ENCODE measurements around the gene RALBP1. TPM values are rescaled to one million over a fixed set of nuclear protein-coding genes. Genes with fewer than 3 reads are reported as not detected.
A peak's percentile ranks its signal among the peaks of the same experiment; 100 is the strongest.

The RALBP1 gene
- total and polyA plus RNA-seq, 4 donors = 31.3 to 55.3 (median 53.8) TPM

GRCh38 chr18:9530226-9531009 lies 55.1 kb downstream of the RALBP1 start:
- ATAC-seq (ENCODE audit: low FRiP score) = no peak
- WGBS, 2 donors = 96% methylated on average over 6 of the region's 6 CpGs
- H3K4me1 ChIP-seq (ENCODE audit: control insufficient read depth in 1 of 2, insufficient read depth in 2 of 2, low read length in 2 of 2) = no peaks in the 10 kb centered on the region

DNA sequence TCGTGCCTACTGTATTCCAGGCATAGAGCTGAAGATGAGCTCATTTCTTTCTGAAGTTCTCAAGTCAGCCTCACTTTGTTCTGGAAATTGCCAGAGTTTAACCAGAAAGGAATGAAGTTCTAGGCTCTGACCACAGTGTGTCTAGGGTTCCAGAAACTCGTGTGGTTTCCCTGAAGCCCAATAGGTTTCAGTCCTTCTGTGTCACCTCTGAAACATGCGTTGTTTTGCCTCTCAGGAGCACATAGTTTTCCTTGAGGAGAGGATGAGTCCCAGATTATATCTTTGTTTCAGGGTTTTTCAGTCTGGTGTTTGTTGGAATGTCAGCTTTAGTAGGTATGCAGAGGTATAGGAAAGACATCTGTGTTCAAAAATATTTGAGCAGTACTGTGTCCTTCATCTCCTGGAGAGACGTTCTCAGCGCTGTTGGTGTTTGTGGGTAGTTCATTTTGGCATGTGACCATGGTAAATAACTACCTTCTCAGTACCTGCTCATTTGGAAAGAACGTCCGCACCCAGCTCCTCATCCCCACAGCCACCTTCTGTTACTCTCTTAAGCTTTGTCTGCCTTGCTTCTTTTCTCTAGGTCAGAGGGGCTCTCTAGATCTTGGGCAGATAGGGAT lies 56.6 kb downstream of the RALBP1 start:
- peak overlapping the region in 1 of 2 donors; percentile 14 for H3K27ac ChIP-seq (ENCODE audit: low read depth in 1 of 2, low read length in 2 of 2)
- H3K9me3 ChIP-seq (ENCODE audit: control insufficient read depth, low read length) = no peaks in the 10 kb centered on the region
- WGBS, 2 donors = 93% methylated on average over 7 of the region's 7 CpGs
- intact Hi-C loops (cut with DNase I) = no loop called here
- DNase-seq = no peak
- H3K4me1 ChIP-seq (ENCODE audit: control insufficient read depth in 1 of 2, insufficient read depth in 2 of 2, low read length in 2 of 2) = no peaks in the 10 kb centered on the region
- no peak overlapping the region for H3K4me3 ChIP-seq (ENCODE audit: low read length in 2 of 2)
- no peaks in the 10 kb centered on the region for H3K27me3 ChIP-seq (ENCODE audit: control insufficient read depth in 1 of 2, insufficient read depth in 2 of 2, low read length in 1 of 2)
- H3K36me3 ChIP-seq (ENCODE audit: control insufficient read depth in 1 of 2, insufficient read depth in 2 of 2, low read length in 1 of 2) = peaks cover 0 to 7% of the 10 kb centered on the region in 2 donors
- ATAC-seq (ENCODE audit: low FRiP score) = no peak

More at GRCh38 chr18:9530226-9531009, 55.1 kb downstream of the RALBP1 start:
- intact Hi-C loops (cut with DNase I) = no loop called here
- peaks cover 0 to 7% of the 10 kb centered on the region in 2 donors for H3K36me3 ChIP-seq (ENCODE audit: control insufficient read depth in 1 of 2, insufficient read depth in 2 of 2, low read length in 1 of 2)
- H3K27ac ChIP-seq (ENCODE audit: low read depth in 1 of 2, low read length in 2 of 2) = no peak overlapping the region
- no peak overlapping the region for H3K4me3 ChIP-seq (ENCODE audit: low read length in 2 of 2)
- H3K27me3 ChIP-seq (ENCODE audit: control insufficient read depth in 1 of 2, insufficient read depth in 2 of 2, low read length in 1 of 2) = no peaks in the 10 kb centered on the region
- no peak for DNase-seq
- no peaks in the 10 kb centered on the region for H3K9me3 ChIP-seq (ENCODE audit: control insufficient read depth, low read length)

- Histone ChIP-seq H3K27ac (ENCODE audit: low read depth in 1 of 2, low read length in 2 of 2) (peak overlapping the region in 1 of 2 donors; percentile 87), H3K36me3 (ENCODE audit: control insufficient read depth in 1 of 2, insufficient read depth in 2 of 2, low read length in 1 of 2) (peaks cover 0 to 7% of the 10 kb centered on the region in 2 donors), H3K4me1 (ENCODE audit: control insufficient read depth in 1 of 2, insufficient read depth in 2 of 2, low read length in 2 of 2) (no peaks in the 10 kb centered on the region), H3K27me3 (ENCODE audit: control insufficient read depth in 1 of 2, insufficient read depth in 2 of 2, low read length in 1 of 2) (no peaks in the 10 kb centered on the region), H3K4me3 (ENCODE audit: low read length in 2 of 2) (no peak overlapping the region), H3K9me3 (ENCODE audit: control insufficient read depth, low read length) (no peaks in the 10 kb centered on the region)
- intact Hi-C loops (cut with DNase I) = no loop called here
- DNase-seq (no peak), ATAC-seq (ENCODE audit: low FRiP score) (no peak)
- WGBS, 2 donors = 82 to 85% methylated on average over 11 of the region's 11 CpGs
Measured at GRCh38 chr18:9534844-9535243, 59.5 kb downstream of the RALBP1 start.

DNA sequence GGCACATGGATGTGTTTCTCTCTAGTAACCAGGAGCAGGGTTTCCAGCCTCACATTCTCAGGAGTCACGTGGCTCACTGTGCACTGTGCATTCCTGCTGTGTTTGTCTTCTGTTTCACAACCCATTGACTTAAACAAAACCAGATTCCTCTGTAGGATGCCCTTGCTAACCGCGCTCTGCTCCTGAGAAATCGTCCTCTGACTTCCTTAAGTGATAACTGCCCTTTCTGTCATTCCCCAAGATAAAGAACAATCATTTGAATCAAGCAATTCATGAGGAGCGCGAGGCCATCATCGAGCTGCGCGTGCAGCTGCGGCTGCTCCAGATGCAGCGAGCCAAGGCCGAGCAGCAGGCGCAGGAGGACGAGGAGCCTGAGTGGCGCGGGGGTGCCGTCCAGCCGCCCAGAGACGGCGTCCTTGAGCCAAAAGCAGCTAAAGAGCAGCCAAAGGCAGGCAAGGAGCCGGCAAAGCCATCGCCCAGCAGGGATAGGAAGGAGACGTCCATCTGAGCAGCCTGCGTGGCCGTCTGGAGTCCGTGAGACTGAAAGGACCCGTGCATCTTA lies 60.2 kb downstream of the RALBP1 start:
- intact Hi-C loops (cut with DNase I) = no loop called here
- DNase-seq (peak; percentile 74 to 85), ATAC-seq (ENCODE audit: low FRiP score) (peak; percentile 82)
- no peak overlapping the region for H3K4me3 ChIP-seq (ENCODE audit: low read length in 2 of 2)
- no peaks in the 10 kb centered on the region for H3K27me3 ChIP-seq (ENCODE audit: control insufficient read depth in 1 of 2, insufficient read depth in 2 of 2, low read length in 1 of 2)
- H3K4me1 ChIP-seq (ENCODE audit: control insufficient read depth in 1 of 2, insufficient read depth in 2 of 2, low read length in 2 of 2) = no peaks in the 10 kb centered on the region
- peak overlapping the region; percentile 0 to 65 for H3K27ac ChIP-seq (ENCODE audit: low read depth in 1 of 2, low read length in 2 of 2)
- peaks cover 0 to 7% of the 10 kb centered on the region in 2 donors for H3K36me3 ChIP-seq (ENCODE audit: control insufficient read depth in 1 of 2, insufficient read depth in 2 of 2, low read length in 1 of 2)
- H3K9me3 ChIP-seq (ENCODE audit: control insufficient read depth, low read length) = no peaks in the 10 kb centered on the region
- 7 to 10% methylated on average over 27 of the region's 27 CpGs for WGBS, 2 donors

GRCh38 chr18:9536354-9537152 lies 61.2 kb downstream of the RALBP1 start:
- ATAC-seq (ENCODE audit: low FRiP score) (no peak), DNase-seq (no peak)
- H3K9me3 ChIP-seq (ENCODE audit: control insufficient read depth, low read length) = no peaks in the 10 kb centered on the region
- H3K4me3 ChIP-seq (ENCODE audit: low read length in 2 of 2) = no peak overlapping the region
- H3K36me3 ChIP-seq (ENCODE audit: control insufficient read depth in 1 of 2, insufficient read depth in 2 of 2, low read length in 1 of 2) = peaks cover 0 to 7% of the 10 kb centered on the region in 2 donors
- intact Hi-C loops (cut with DNase I) = no loop called here
- H3K27me3 ChIP-seq (ENCODE audit: control insufficient read depth in 1 of 2, insufficient read depth in 2 of 2, low read length in 1 of 2) = no peaks in the 10 kb centered on the region
- WGBS, 2 donors = 94 to 95% methylated on average over 19 of the region's 24 CpGs
- H3K4me1 ChIP-seq (ENCODE audit: control insufficient read depth in 1 of 2, insufficient read depth in 2 of 2, low read length in 2 of 2) = no peaks in the 10 kb centered on the region
- peak overlapping the region; percentile 0 to 34 for H3K27ac ChIP-seq (ENCODE audit: low read depth in 1 of 2, low read length in 2 of 2)

GRCh38 chr18:9537677-9538076 lies 62.4 kb downstream of the RALBP1 start:
- Histone ChIP-seq H3K4me3 (ENCODE audit: low read length in 2 of 2) (no peak overlapping the region), H3K36me3 (ENCODE audit: control insufficient read depth in 1 of 2, insufficient read depth in 2 of 2, low read length in 1 of 2) (peaks cover 0 to 7% of the 10 kb centered on the region in 2 donors), H3K4me1 (ENCODE audit: control insufficient read depth in 1 of 2, insufficient read depth in 2 of 2, low read length in 2 of 2) (no peaks in the 10 kb centered on the region), H3K27me3 (ENCODE audit: control insufficient read depth in 1 of 2, insufficient read depth in 2 of 2, low read length in 1 of 2) (no peaks in the 10 kb centered on the region), H3K9me3 (ENCODE audit: control insufficient read depth, low read length) (no peaks in the 10 kb centered on the region), H3K27ac (ENCODE audit: low read depth in 1 of 2, low read length in 2 of 2) (no peak overlapping the region)
- intact Hi-C loops (cut with DNase I) = no loop called here
- ATAC-seq (ENCODE audit: low FRiP score) (no peak), DNase-seq (peak in 1 of 2 donors; percentile 51)
- WGBS, 2 donors = 38 to 52% methylated on average over 6 of the region's 6 CpGs

GRCh38 chr18:9539283-9539682 lies 64.0 kb downstream of the RALBP1 start:
- 94 to 97% methylated on average over 6 of the region's 6 CpGs for WGBS, 2 donors
- intact Hi-C loops (cut with DNase I) = no loop called here
- Histone ChIP-seq H3K36me3 (ENCODE audit: control insufficient read depth in 1 of 2, insufficient read depth in 2 of 2, low read length in 1 of 2) (no peaks in the 10 kb centered on the region), H3K4me1 (ENCODE audit: control insufficient read depth in 1 of 2, insufficient read depth in 2 of 2, low read length in 2 of 2) (no peaks in the 10 kb centered on the region), H3K9me3 (ENCODE audit: control insufficient read depth, low read length) (no peaks in the 10 kb centered on the region), H3K27ac (ENCODE audit: low read depth in 1 of 2, low read length in 2 of 2) (no peak overlapping the region), H3K4me3 (ENCODE audit: low read length in 2 of 2) (no peak overlapping the region), H3K27me3 (ENCODE audit: control insufficient read depth in 1 of 2, insufficient read depth in 2 of 2, low read length in 1 of 2) (no peaks in the 10 kb centered on the region)
- DNase-seq = no peak
- no peak for ATAC-seq (ENCODE audit: low FRiP score)

DNA sequence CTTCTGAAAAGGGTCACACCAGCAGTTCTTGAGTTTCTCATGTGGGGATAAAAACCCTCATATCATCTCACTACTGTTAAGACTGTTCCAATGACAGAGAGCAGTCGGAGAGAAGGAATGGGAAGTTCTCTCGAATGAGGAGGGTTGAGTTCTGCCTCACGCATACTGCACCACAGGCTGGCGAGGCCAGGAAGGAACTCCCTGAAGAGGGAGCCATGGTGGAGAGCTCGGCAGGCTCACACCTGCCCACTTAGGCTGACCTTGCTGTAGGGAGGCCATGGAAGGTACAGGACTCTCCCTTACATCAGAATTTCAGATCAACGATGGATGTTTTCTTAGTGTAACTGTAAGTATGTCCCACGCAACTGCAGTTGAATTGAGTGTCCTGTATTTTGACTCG lies 64.6 kb downstream of the RALBP1 start:
- WGBS, 2 donors = 88 to 91% methylated on average over 8 of the region's 8 CpGs
- H3K9me3 ChIP-seq (ENCODE audit: control insufficient read depth, low read length) = no peaks in the 10 kb centered on the region
- H3K27ac ChIP-seq (ENCODE audit: low read depth in 1 of 2, low read length in 2 of 2) = no peak overlapping the region
- intact Hi-C loops (cut with DNase I) = no loop called here
- H3K4me3 ChIP-seq (ENCODE audit: low read length in 2 of 2) = no peak overlapping the region
- no peaks in the 10 kb centered on the region for H3K27me3 ChIP-seq (ENCODE audit: control insufficient read depth in 1 of 2, insufficient read depth in 2 of 2, low read length in 1 of 2)
- no peak for DNase-seq
- no peaks in the 10 kb centered on the region for H3K36me3 ChIP-seq (ENCODE audit: control insufficient read depth in 1 of 2, insufficient read depth in 2 of 2, low read length in 1 of 2)
- no peak for ATAC-seq (ENCODE audit: low FRiP score)
- H3K4me1 ChIP-seq (ENCODE audit: control insufficient read depth in 1 of 2, insufficient read depth in 2 of 2, low read length in 2 of 2) = no peaks in the 10 kb centered on the region

All from aorta (tissue), 5 donors.